ENCODE data around the gene SRMS. TPM values are rescaled to one million over a fixed set of nuclear protein-coding genes. Genes with fewer than 3 reads are reported as not detected.

SRMS gene
- total RNA-seq, 2 donors from 2014 or later: not detected

DNA sequence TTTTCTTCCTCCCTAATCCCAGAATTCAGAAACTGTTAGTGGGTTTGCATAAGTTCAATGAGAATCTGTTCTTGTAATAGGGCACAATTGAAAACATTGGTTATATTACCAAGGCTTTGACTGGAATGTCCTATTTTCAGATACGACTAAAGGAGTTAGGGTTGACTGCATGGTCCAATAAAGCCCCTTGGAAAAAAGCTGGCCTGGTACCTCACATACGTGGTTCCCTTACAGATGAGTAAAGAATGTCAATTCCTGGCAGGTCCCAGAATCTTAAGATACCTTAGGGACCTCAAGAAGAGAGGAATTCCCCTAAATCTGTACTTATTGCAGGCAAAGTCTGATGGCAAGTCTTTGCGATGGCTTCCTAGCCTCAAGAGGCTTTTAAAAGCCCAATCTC lies 22.4 kb downstream of the SRMS start:
- no peak for ATAC-seq (ENCODE audit: insufficient number of reproducible peaks, low FRiP score, low read depth)
- Histone ChIP-seq H3K27ac (no peak overlapping the region), H3K4me1 (ENCODE audit: control insufficient read depth in 1 of 2, low read depth in 2 of 2) (peaks cover 12 to 20% of the 10 kb centered on the region in 2 donors), H3K36me3 (peaks cover 7% of the 10 kb centered on the region), H3K4me3 (no peak overlapping the region), H3K27me3 (replicated peaks; ENCODE audit: insufficient read depth) (no peaks in the 10 kb centered on the region), H3K9me3 (no peaks in the 10 kb centered on the region)
- no peak for DNase-seq (ENCODE audit: low spot score)
- TF ChIP-seq, protein P1, sequence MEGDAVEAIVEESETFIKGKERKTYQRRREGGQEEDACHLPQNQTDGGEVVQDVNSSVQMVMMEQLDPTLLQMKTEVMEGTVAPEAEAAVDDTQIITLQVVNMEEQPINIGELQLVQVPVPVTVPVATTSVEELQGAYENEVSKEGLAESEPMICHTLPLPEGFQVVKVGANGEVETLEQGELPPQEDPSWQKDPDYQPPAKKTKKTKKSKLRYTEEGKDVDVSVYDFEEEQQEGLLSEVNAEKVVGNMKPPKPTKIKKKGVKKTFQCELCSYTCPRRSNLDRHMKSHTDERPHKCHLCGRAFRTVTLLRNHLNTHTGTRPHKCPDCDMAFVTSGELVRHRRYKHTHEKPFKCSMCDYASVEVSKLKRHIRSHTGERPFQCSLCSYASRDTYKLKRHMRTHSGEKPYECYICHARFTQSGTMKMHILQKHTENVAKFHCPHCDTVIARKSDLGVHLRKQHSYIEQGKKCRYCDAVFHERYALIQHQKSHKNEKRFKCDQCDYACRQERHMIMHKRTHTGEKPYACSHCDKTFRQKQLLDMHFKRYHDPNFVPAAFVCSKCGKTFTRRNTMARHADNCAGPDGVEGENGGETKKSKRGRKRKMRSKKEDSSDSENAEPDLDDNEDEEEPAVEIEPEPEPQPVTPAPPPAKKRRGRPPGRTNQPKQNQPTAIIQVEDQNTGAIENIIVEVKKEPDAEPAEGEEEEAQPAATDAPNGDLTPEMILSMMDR (IDR thresholded peaks at IDR 0.05): no peak

GRCh38 chr20:63522981-63523611 lies 24.5 kb downstream of the SRMS start:
- Histone ChIP-seq H3K36me3 (peaks cover 7% of the 10 kb centered on the region), H3K4me1 (ENCODE audit: control insufficient read depth in 1 of 2, low read depth in 2 of 2) (peaks cover 12 to 29% of the 10 kb centered on the region in 2 donors), H3K4me3 (no peak overlapping the region), H3K27ac (no peak overlapping the region), H3K27me3 (replicated peaks; ENCODE audit: insufficient read depth) (no peaks in the 10 kb centered on the region), H3K9me3 (no peaks in the 10 kb centered on the region)
- ATAC-seq (ENCODE audit: insufficient number of reproducible peaks, low FRiP score, low read depth) (no peak), DNase-seq (ENCODE audit: low spot score) (no peak)
- TF ChIP-seq, protein P1 (IDR thresholded peaks at IDR 0.05): no peak

GRCh38 chr20:63522091-63522868 lies 25.3 kb downstream of the SRMS start:
- no peak overlapping the region for H3K27ac ChIP-seq
- DNase-seq (ENCODE audit: low spot score) (no peak), ATAC-seq (ENCODE audit: insufficient number of reproducible peaks, low FRiP score, low read depth) (no peak)
- H3K4me1 ChIP-seq (ENCODE audit: control insufficient read depth in 1 of 2, low read depth in 2 of 2): peaks cover 12 to 29% of the 10 kb centered on the region in 2 donors
- peaks cover 7% of the 10 kb centered on the region for H3K36me3 ChIP-seq
- no peaks in the 10 kb centered on the region for H3K9me3 ChIP-seq
- TF ChIP-seq, protein P1 (IDR thresholded peaks at IDR 0.05): no peak
- H3K27me3 ChIP-seq (replicated peaks; ENCODE audit: insufficient read depth): no peaks in the 10 kb centered on the region
- no peak overlapping the region for H3K4me3 ChIP-seq

DNA sequence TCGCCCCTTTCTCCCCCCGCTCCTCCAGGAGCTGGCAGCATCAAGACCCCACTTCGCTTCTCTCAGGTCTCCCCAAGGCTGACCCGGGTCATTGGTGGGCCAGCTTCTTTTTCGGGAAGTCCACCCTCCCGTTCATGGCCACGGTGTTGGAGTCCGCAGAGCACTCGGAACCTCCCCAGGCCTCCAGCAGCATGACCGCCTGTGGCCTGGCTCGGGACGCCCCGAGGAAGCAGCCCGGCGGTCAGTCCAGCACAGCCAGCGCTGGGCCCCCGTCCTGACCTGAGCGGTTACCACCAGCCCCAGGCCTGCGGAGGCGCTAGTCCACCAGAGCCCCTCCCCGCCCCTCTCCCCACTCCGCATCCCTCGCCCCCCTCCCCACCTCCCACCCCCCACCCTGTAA lies 25.9 kb downstream of the SRMS start:
- peak overlapping the region; percentile 96 for H3K4me3 ChIP-seq
- TF ChIP-seq, protein P1 (IDR thresholded peaks at IDR 0.05): no peak
- peaks cover 7% of the 10 kb centered on the region for H3K36me3 ChIP-seq
- H3K27me3 ChIP-seq (replicated peaks; ENCODE audit: insufficient read depth): no peaks in the 10 kb centered on the region
- DNase-seq (ENCODE audit: low spot score): no peak
- no peaks in the 10 kb centered on the region for H3K9me3 ChIP-seq
- no peak overlapping the region for H3K27ac ChIP-seq
- peaks cover 12 to 29% of the 10 kb centered on the region in 2 donors for H3K4me1 ChIP-seq (ENCODE audit: control insufficient read depth in 1 of 2, low read depth in 2 of 2)
- no peak for ATAC-seq (ENCODE audit: insufficient number of reproducible peaks, low FRiP score, low read depth)

GRCh38 chr20:63520934-63521601 lies 26.5 kb downstream of the SRMS start:
- ATAC-seq (ENCODE audit: insufficient number of reproducible peaks, low FRiP score, low read depth) (peak; percentile 30), DNase-seq (ENCODE audit: low spot score) (no peak)
- Histone ChIP-seq H3K27ac (peak overlapping the region; percentile 78 to 79), H3K27me3 (replicated peaks; ENCODE audit: insufficient read depth) (no peaks in the 10 kb centered on the region), H3K4me1 (ENCODE audit: control insufficient read depth in 1 of 2, low read depth in 2 of 2) (peaks cover 12 to 29% of the 10 kb centered on the region in 2 donors), H3K36me3 (peaks cover 7% of the 10 kb centered on the region), H3K4me3 (peak overlapping the region; percentile 96), H3K9me3 (no peaks in the 10 kb centered on the region)
- TF ChIP-seq, protein P1 (IDR thresholded peaks at IDR 0.05): no peak

Measured in thoracic aorta (tissue), 2 donors.